Parathyroid adenoma (tissue), 2 donors: ENCODE measurements around the gene ZBTB46.
"Not testable (repeated sequence)": the region's sequence is repeated elsewhere in the genome, so short reads cannot be mapped to it uniquely, and the experiment has no call there.

Source experiments
- H2AFZ ChIP-seq: fragments of 300-600 bp; sonication (generic); one replicate; pipeline ENCODE4 v1.7.0; 2017; ENCODE audit warnings: antibody characterized with exemption, mild to moderate bottlenecking
- H3K27ac ChIP-seq: fragments of 300-600 bp; sonication (generic); one replicate; pipeline ENCODE4 v1.7.0; 2017
- H3K27me3 ChIP-seq: fragments of 300-600 bp; sonication (generic); one replicate; pipeline ENCODE4 v1.7.0; 2017; ENCODE audit warnings: low read length; ENCODE audit not compliant: control insufficient read depth, insufficient read depth
- H3K36me3 ChIP-seq: fragments of 300-600 bp; sonication (generic); one replicate; pipeline ENCODE4 v1.7.0; 2017; ENCODE audit warnings: low read length; ENCODE audit not compliant: control insufficient read depth, insufficient read depth
- H3K4me1 ChIP-seq: fragments of 300-600 bp; sonication (generic); one replicate; pipeline ENCODE4 v1.7.0; 2017; ENCODE audit warnings: control low read depth
- H3K4me2 ChIP-seq: fragments of 300-600 bp; sonication (generic); one replicate; pipeline ENCODE4 v1.7.0; 2017; ENCODE audit warnings: low read length
- H3K4me3 ChIP-seq: fragments of 300-600 bp; sonication (generic); one replicate; pipeline ENCODE4 v1.7.0; 2017; ENCODE audit warnings: low read depth, low read length
- H3K79me2 ChIP-seq: fragments of 300-600 bp; sonication (generic); one replicate; pipeline ENCODE4 v1.7.0; 2017; ENCODE audit warnings: control low read depth
- H3K9ac ChIP-seq: fragments of 300-600 bp; sonication (generic); one replicate; pipeline ENCODE4 v1.7.0; 2017; ENCODE audit warnings: mild to moderate bottlenecking
- H3K9me3 ChIP-seq: fragments of 300-600 bp; sonication (generic); one replicate; pipeline ENCODE4 v1.7.0; 2017; ENCODE audit warnings: low read length; ENCODE audit not compliant: control insufficient read depth
- CTCF ChIP-seq: fragments of 300-600 bp; sonication (generic); IDR thresholded peaks from one replicate; pipeline ENCODE4 v1.7.0; 2017; ENCODE audit warnings: antibody characterized with exemption, mild to moderate bottlenecking
- donor health status: primary hyperparathyroidism.

Gene ZBTB46

GRCh38 chr20:63807654-63808053 is 23.4 kb downstream of the ZBTB46 start:
- Histone ChIP-seq H3K27ac (no peak overlapping the region), H3K36me3 (no peaks in the 10 kb centered on the region)

GRCh38 chr20:63804308-63804636 is 26.8 kb downstream of the ZBTB46 start:
- Histone ChIP-seq H3K9ac (no peak overlapping the region), H3K79me2 (peaks cover 69% of the 10 kb centered on the region), H3K4me1 (no peaks in the 10 kb centered on the region), H3K36me3 (no peaks in the 10 kb centered on the region), H3K27ac (no peak overlapping the region), H3K4me3 (no peak overlapping the region), H3K9me3 (no peaks in the 10 kb centered on the region), H2AFZ (no peak overlapping the region), H3K4me2 (no peak overlapping the region), H3K27me3 (no peaks in the 10 kb centered on the region)
- no peak for TF ChIP-seq CTCF

More at GRCh38 chr20:63807654-63808053, 23.4 kb downstream of the ZBTB46 start:
- Histone ChIP-seq H3K4me1 (no peaks in the 10 kb centered on the region), H3K27me3 (no peaks in the 10 kb centered on the region), H2AFZ (no peak overlapping the region), H3K9me3 (no peaks in the 10 kb centered on the region), H3K9ac (no peak overlapping the region), H3K79me2 (peaks cover 71% of the 10 kb centered on the region), H3K4me3 (no peak overlapping the region), H3K4me2 (no peak overlapping the region)
- no peak for TF ChIP-seq CTCF

GRCh38 chr20:63802469-63803240 is 28.4 kb downstream of the ZBTB46 start:
- no peaks in the 10 kb centered on the region for H3K9me3 ChIP-seq
- TF ChIP-seq CTCF: no peak
- no peak overlapping the region for H3K27ac ChIP-seq
- H3K4me1 ChIP-seq: no peaks in the 10 kb centered on the region
- no peak overlapping the region for H3K9ac ChIP-seq
- no peaks in the 10 kb centered on the region for H3K27me3 ChIP-seq
- no peak overlapping the region for H2AFZ ChIP-seq
- no peak overlapping the region for H3K4me3 ChIP-seq
- no peaks in the 10 kb centered on the region for H3K36me3 ChIP-seq
- H3K4me2 ChIP-seq: no peak overlapping the region
- peaks cover 56% of the 10 kb centered on the region for H3K79me2 ChIP-seq

- H3K79me2 ChIP-seq: peaks cover 50% of the 10 kb centered on the region
- not testable (repeated sequence) for H3K4me2 ChIP-seq, H3K4me3 ChIP-seq, H3K9me3 ChIP-seq, H3K4me1 ChIP-seq, H3K9ac ChIP-seq, H3K27me3 ChIP-seq, H3K36me3 ChIP-seq, H2AFZ ChIP-seq, H3K27ac ChIP-seq
Measured at GRCh38 chr20:63801174-63801573, 29.9 kb downstream of the ZBTB46 start.

GRCh38 chr20:63800411-63800810 is 30.7 kb downstream of the ZBTB46 start:
- H3K9me3 ChIP-seq, H3K4me2 ChIP-seq, H3K27ac ChIP-seq, H3K36me3 ChIP-seq, H3K4me1 ChIP-seq, H2AFZ ChIP-seq, H3K27me3 ChIP-seq, H3K4me3 ChIP-seq, H3K9ac ChIP-seq: not testable (repeated sequence)
- H3K79me2 ChIP-seq: peaks cover 51% of the 10 kb centered on the region

- not testable (repeated sequence) for H3K27me3 ChIP-seq, H3K4me3 ChIP-seq, H3K9me3 ChIP-seq, H3K36me3 ChIP-seq, H3K27ac ChIP-seq, H2AFZ ChIP-seq, H3K4me1 ChIP-seq, H3K4me2 ChIP-seq, H3K9ac ChIP-seq
- peaks cover 44% of the 10 kb centered on the region for H3K79me2 ChIP-seq
Measured at GRCh38 chr20:63799127-63799526, 31.9 kb downstream of the ZBTB46 start.

GRCh38 chr20:63797175-63797574 is 33.9 kb downstream of the ZBTB46 start:
- H3K36me3 ChIP-seq, H3K27ac ChIP-seq, H3K27me3 ChIP-seq, H3K4me2 ChIP-seq, H3K9ac ChIP-seq, H3K4me1 ChIP-seq, H3K9me3 ChIP-seq, H3K4me3 ChIP-seq, H2AFZ ChIP-seq: not testable (repeated sequence)
- peaks cover 33% of the 10 kb centered on the region for H3K79me2 ChIP-seq
